Measurements from ENCODE around the gene LMX1A. TPM values are rescaled to one million over a fixed set of nuclear protein-coding genes. Genes with fewer than 3 reads are reported as not detected.
A peak's percentile ranks its signal among the peaks of the same experiment; 100 is the strongest.

The LMX1A gene
- total and polyA plus RNA-seq, 8 donors = not detected

DNA sequence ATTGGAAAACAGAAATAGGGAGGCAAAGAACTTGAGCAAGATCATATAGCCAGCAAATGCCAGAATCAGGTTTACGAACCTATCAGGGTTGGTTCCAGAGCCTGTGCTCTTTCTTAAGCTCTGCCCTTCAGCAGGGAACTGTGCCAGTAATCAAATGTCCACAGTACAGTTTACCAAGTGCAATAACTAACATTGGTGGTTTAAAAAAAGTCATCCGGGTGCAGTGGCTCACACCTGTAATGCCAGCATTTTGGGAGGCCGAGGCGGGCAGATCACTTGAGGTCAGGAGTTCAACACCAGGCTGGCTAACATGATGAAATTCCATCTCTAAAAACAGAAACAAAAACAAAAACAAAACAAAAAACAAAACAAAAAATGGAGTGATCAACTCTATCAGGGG lies 182.7 kb downstream of the LMX1A start:
- TF ChIP-seq, protein P1, sequence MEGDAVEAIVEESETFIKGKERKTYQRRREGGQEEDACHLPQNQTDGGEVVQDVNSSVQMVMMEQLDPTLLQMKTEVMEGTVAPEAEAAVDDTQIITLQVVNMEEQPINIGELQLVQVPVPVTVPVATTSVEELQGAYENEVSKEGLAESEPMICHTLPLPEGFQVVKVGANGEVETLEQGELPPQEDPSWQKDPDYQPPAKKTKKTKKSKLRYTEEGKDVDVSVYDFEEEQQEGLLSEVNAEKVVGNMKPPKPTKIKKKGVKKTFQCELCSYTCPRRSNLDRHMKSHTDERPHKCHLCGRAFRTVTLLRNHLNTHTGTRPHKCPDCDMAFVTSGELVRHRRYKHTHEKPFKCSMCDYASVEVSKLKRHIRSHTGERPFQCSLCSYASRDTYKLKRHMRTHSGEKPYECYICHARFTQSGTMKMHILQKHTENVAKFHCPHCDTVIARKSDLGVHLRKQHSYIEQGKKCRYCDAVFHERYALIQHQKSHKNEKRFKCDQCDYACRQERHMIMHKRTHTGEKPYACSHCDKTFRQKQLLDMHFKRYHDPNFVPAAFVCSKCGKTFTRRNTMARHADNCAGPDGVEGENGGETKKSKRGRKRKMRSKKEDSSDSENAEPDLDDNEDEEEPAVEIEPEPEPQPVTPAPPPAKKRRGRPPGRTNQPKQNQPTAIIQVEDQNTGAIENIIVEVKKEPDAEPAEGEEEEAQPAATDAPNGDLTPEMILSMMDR (IDR thresholded peaks at IDR 0.05) = no peak
- no peak overlapping the region for H3K27ac ChIP-seq
- no peaks in the 10 kb centered on the region for H3K4me1 ChIP-seq
- no peaks in the 10 kb centered on the region for H3K9me3 ChIP-seq
- ATAC-seq (no peak), DNase-seq (no peak)
- H3K27me3 ChIP-seq = no peaks in the 10 kb centered on the region
- intact Hi-C loops (cut with DNase I) = no loop called here
- H3K4me3 ChIP-seq = no peak overlapping the region
- H3K36me3 ChIP-seq = no peaks in the 10 kb centered on the region

GRCh38 chr1:165173409-165173808 lies 183.1 kb downstream of the LMX1A start:
- TF ChIP-seq, protein P1 (IDR thresholded peaks at IDR 0.05) = no peak
- ATAC-seq = peak; percentile 31

GRCh38 chr1:165172666-165173065 lies 183.8 kb downstream of the LMX1A start:
- TF ChIP-seq, protein P1 (IDR thresholded peaks at IDR 0.05) = no peak
- Histone ChIP-seq H3K4me3 (no peak overlapping the region), H3K4me1 (no peaks in the 10 kb centered on the region), H3K27me3 (no peaks in the 10 kb centered on the region), H3K9me3 (no peaks in the 10 kb centered on the region), H3K36me3 (no peaks in the 10 kb centered on the region), H3K27ac (no peak overlapping the region)
- intact Hi-C loops (cut with DNase I) = no loop called here
- ATAC-seq = no peak
- DNase-seq = no peak

More at GRCh38 chr1:165173409-165173808, 183.1 kb downstream of the LMX1A start:
- H3K36me3 ChIP-seq = no peaks in the 10 kb centered on the region
- intact Hi-C loops (cut with DNase I) = no loop called here
- H3K9me3 ChIP-seq = no peaks in the 10 kb centered on the region
- no peak overlapping the region for H3K4me3 ChIP-seq
- DNase-seq = peak in 2 of 4 donors; percentile 10 to 33
- H3K27me3 ChIP-seq = no peaks in the 10 kb centered on the region
- no peak overlapping the region for H3K27ac ChIP-seq
- no peaks in the 10 kb centered on the region for H3K4me1 ChIP-seq

DNA sequence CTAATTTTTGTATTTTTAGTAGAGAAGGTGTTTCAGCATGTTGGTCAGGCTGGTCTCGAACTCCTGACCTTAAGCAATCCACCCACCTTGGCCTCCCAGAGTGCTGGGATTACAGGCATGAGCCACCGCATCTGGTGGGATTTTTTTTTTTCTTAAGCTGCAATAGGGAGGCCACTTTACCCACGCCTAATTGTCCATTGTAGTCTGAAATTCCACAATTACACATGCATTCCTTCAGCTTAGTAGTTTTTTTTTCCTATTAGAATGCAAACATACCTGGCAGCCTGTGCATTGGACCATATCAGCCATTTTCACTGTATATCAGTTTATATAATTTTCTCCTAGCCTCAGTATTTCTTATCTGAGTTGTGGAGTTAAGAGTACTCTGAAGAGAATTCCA lies 186.8 kb downstream of the LMX1A start:
- H3K4me1 ChIP-seq = no peaks in the 10 kb centered on the region
- no peaks in the 10 kb centered on the region for H3K9me3 ChIP-seq
- TF ChIP-seq, protein P1 (IDR thresholded peaks at IDR 0.05) = no peak
- no peaks in the 10 kb centered on the region for H3K27me3 ChIP-seq
- ATAC-seq (no peak), DNase-seq (no peak)
- no peak overlapping the region for H3K4me3 ChIP-seq
- no peak overlapping the region for H3K27ac ChIP-seq
- intact Hi-C loops (cut with DNase I) = no loop called here
- no peaks in the 10 kb centered on the region for H3K36me3 ChIP-seq

GRCh38 chr1:165169028-165169427 lies 187.5 kb downstream of the LMX1A start:
- TF ChIP-seq, protein P1 (IDR thresholded peaks at IDR 0.05) = no peak
- no peaks in the 10 kb centered on the region for H3K36me3 ChIP-seq
- H3K9me3 ChIP-seq = no peaks in the 10 kb centered on the region
- intact Hi-C loops (cut with DNase I) = no loop called here
- H3K4me3 ChIP-seq = no peak overlapping the region
- no peaks in the 10 kb centered on the region for H3K4me1 ChIP-seq
- H3K27me3 ChIP-seq = no peaks in the 10 kb centered on the region
- no peak overlapping the region for H3K27ac ChIP-seq
- no peak for DNase-seq
- no peak for ATAC-seq

Measured in left lung (tissue), 10 donors.